ENCODE results near the gene KCND3. TPM values are rescaled to one million over a fixed set of nuclear protein-coding genes. Genes with fewer than 3 reads are reported as not detected.

The KCND3 gene
- total RNA-seq, 3 donors from 2014 or later, result not detected

DNA sequence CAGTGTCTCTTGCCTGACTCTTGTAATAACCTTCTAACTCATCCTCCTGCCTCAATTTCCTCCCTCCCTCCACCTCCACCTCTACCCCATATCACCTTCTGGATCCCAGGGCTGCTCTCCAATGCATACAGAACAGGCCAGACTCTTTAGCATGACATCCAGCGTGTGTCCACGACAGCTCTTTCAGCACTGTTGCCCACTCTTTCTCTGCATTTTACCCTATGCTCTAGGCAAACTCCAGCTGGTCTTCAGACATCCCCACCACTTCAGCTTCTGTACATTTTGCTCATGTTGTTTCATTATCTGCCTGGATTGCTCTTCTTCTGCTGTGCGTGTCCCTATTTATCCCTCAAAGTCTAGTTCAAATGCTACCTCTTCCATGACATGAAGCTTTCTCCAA is 255.0 kb downstream of the KCND3 start:
- Mint-ChIP-seq H3K4me1 (ENCODE audit: low read depth) (peaks cover 12% of the 10 kb centered on the region), H3K36me3 (ENCODE audit: insufficient read depth) (no peaks in the 10 kb centered on the region), H3K27me3 (ENCODE audit: low read depth) (peaks cover 11% of the 10 kb centered on the region), H3K4me3 (no peak overlapping the region), H3K9me3 (no peaks in the 10 kb centered on the region)
- ATAC-seq (no peak), DNase-seq (no peak)

- H3K27me3 Mint-ChIP-seq (ENCODE audit: low read depth), result peaks cover 11% of the 10 kb centered on the region
- no peaks in the 10 kb centered on the region for H3K36me3 Mint-ChIP-seq (ENCODE audit: insufficient read depth)
- no peak for DNase-seq
- no peaks in the 10 kb centered on the region for H3K9me3 Mint-ChIP-seq
- H3K4me1 Mint-ChIP-seq (ENCODE audit: low read depth), result peaks cover 12% of the 10 kb centered on the region
- no peak for ATAC-seq
- H3K4me3 Mint-ChIP-seq, result no peak overlapping the region
These were observed 255.5 kb downstream of the KCND3 start for GRCh38 chr1:111733992-111734341.

- Mint-ChIP-seq H3K36me3 (ENCODE audit: insufficient read depth) (no peaks in the 10 kb centered on the region), H3K4me1 (ENCODE audit: low read depth) (peaks cover 10% of the 10 kb centered on the region), H3K9me3 (no peaks in the 10 kb centered on the region), H3K27me3 (ENCODE audit: low read depth) (peaks cover 11% of the 10 kb centered on the region), H3K4me3 (no peak overlapping the region)
- DNase-seq, result no peak
- ATAC-seq, result no peak
These were observed 256.1 kb downstream of the KCND3 start for GRCh38 chr1:111733183-111733991.

DNA sequence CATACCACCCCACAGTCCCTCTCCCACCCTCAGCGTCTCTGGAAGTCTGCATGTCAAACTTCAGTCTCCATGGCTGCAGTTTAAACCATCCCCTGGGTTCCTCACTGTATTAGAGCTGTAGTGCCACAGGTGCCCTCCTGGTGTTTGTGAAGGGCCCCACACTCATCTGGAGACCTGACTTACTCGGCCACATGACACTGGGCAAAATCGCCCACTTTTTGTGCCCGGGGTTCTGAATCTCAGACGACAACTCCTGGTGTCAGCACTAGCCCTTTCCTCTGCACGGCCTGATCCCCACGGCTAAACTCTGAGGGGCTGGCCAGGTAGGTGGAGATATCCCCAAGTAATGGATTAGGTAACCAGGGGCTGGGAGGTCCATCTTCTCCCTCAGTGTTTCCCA is 256.8 kb downstream of the KCND3 start:
- no peak overlapping the region for H3K4me3 Mint-ChIP-seq
- no peak for DNase-seq
- no peaks in the 10 kb centered on the region for H3K36me3 Mint-ChIP-seq (ENCODE audit: insufficient read depth)
- peaks cover 7% of the 10 kb centered on the region for H3K27me3 Mint-ChIP-seq (ENCODE audit: low read depth)
- no peak for ATAC-seq
- peaks cover 4% of the 10 kb centered on the region for H3K4me1 Mint-ChIP-seq (ENCODE audit: low read depth)
- H3K9me3 Mint-ChIP-seq, result no peaks in the 10 kb centered on the region

DNA sequence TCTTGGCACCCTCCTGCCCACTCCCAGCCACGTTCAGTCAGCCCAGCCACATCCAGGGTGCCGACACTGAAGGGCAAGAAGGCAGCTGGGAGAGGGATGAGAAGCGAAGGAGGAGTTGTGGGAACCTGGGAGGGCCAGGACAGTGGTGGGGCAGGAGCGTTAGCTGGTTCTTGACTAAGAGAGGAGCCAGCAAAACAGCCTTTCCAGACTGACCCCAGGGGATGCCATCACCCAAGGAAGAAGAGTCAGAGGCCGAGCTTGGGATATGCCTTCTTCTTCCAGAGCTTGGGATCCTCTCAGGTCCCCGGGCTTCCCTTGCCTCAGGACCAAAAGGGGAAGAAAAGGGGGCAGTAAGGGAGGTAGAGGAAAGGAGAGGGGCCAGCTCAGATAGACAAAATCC is 257.5 kb downstream of the KCND3 start:
- Mint-ChIP-seq H3K36me3 (ENCODE audit: insufficient read depth) (no peaks in the 10 kb centered on the region), H3K27me3 (ENCODE audit: low read depth) (no peaks in the 10 kb centered on the region), H3K9me3 (no peaks in the 10 kb centered on the region), H3K4me1 (ENCODE audit: low read depth) (no peaks in the 10 kb centered on the region), H3K4me3 (no peak overlapping the region)
- ATAC-seq (no peak), DNase-seq (no peak)

DNA sequence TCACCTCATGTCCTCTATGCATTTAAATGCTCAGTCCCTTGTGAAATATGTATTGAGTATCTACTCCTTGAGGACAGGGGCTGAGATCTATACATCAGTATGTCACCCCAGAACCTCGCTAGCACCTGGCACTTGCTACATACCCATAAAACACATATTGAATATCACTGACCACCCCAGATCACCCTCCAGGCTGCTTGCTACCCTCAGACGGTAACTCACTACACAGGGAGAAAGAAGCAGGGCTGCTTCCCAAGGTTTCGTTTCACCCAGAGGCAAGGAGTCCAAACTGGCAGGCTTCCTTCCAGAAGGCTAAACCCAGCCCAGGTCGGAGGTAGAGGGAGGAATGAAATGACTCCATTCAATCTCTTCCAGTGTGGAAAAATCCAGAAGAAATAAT is 258.8 kb downstream of the KCND3 start:
- Mint-ChIP-seq H3K4me3 (no peak overlapping the region), H3K36me3 (ENCODE audit: insufficient read depth) (no peaks in the 10 kb centered on the region)

GRCh38 chr1:111729946-111730681 is 259.4 kb downstream of the KCND3 start:
- Mint-ChIP-seq H3K4me1 (ENCODE audit: low read depth) (no peaks in the 10 kb centered on the region), H3K36me3 (ENCODE audit: insufficient read depth) (no peaks in the 10 kb centered on the region), H3K9me3 (no peaks in the 10 kb centered on the region), H3K27me3 (ENCODE audit: low read depth) (no peaks in the 10 kb centered on the region), H3K4me3 (no peak overlapping the region)
- no peak for ATAC-seq
- no peak for DNase-seq

More for the DNA sequence above, 258.8 kb downstream of the KCND3 start:
- no peaks in the 10 kb centered on the region for H3K27me3 Mint-ChIP-seq (ENCODE audit: low read depth)
- ATAC-seq (no peak), DNase-seq (no peak)
- H3K4me1 Mint-ChIP-seq (ENCODE audit: low read depth), result no peaks in the 10 kb centered on the region
- no peaks in the 10 kb centered on the region for H3K9me3 Mint-ChIP-seq

GRCh38 chr1:111729271-111729921 is 260.1 kb downstream of the KCND3 start:
- Mint-ChIP-seq H3K4me3 (no peak overlapping the region), H3K4me1 (ENCODE audit: low read depth) (no peaks in the 10 kb centered on the region), H3K9me3 (no peaks in the 10 kb centered on the region), H3K27me3 (ENCODE audit: low read depth) (no peaks in the 10 kb centered on the region), H3K36me3 (ENCODE audit: insufficient read depth) (no peaks in the 10 kb centered on the region)
- no peak for ATAC-seq
- no peak for DNase-seq

DNA sequence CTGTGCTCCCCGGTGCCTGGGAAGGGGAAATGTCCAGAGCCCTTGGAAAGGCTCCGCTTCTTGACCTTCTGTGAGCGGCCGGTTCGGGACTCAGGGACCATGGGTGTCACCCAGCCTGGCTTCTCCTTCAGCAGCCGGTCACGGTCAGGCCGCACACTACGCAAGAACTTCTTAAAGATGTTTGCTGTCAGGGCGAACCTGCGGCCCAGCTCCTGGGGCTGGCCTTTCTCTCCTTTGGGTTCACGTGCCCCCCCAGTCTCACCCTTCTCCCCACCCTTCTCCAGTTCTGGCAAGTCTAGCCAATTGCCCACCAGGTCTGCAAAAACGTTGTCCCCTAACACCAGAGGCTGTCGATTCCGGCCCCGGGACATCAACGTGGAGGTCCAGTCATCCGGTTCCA is 262.4 kb downstream of the KCND3 start:
- no peaks in the 10 kb centered on the region for H3K36me3 Mint-ChIP-seq (ENCODE audit: insufficient read depth)
- DNase-seq (no peak), ATAC-seq (no peak)
- no peak overlapping the region for H3K4me3 Mint-ChIP-seq
- H3K27me3 Mint-ChIP-seq (ENCODE audit: low read depth), result no peaks in the 10 kb centered on the region
- H3K9me3 Mint-ChIP-seq, result no peaks in the 10 kb centered on the region
- H3K4me1 Mint-ChIP-seq (ENCODE audit: low read depth), result peaks cover 16% of the 10 kb centered on the region

GRCh38 chr1:111725192-111725591 is 264.3 kb downstream of the KCND3 start:
- peaks cover 22% of the 10 kb centered on the region for H3K4me1 Mint-ChIP-seq (ENCODE audit: low read depth)
- H3K4me3 Mint-ChIP-seq, result no peak overlapping the region
- DNase-seq, result no peak
- H3K27me3 Mint-ChIP-seq (ENCODE audit: low read depth), result no peaks in the 10 kb centered on the region
- H3K36me3 Mint-ChIP-seq (ENCODE audit: insufficient read depth), result no peaks in the 10 kb centered on the region
- H3K9me3 Mint-ChIP-seq, result no peaks in the 10 kb centered on the region
- no peak for ATAC-seq

DNA sequence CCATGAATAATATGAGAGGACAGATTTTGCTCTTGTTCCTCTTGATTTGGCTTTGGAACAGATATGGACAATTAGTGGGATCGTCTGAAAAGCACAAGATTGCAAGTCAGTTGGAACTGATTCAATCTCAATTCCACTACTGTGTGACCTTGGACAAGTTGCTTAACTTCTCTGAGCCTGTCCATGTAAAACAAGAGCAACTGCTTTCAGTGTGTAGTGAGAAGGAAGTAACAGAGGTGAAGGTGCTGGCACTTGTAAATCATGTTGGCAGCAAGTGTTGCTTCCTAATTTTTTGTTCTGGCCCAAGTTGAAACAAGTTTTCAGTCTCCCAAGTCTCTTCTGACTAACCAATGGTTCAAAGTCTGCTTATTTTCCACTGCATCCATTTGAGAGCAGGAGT is 265.6 kb downstream of the KCND3 start:
- Mint-ChIP-seq H3K4me1 (ENCODE audit: low read depth) (peaks cover 24% of the 10 kb centered on the region), H3K4me3 (no peak overlapping the region)

DNA sequence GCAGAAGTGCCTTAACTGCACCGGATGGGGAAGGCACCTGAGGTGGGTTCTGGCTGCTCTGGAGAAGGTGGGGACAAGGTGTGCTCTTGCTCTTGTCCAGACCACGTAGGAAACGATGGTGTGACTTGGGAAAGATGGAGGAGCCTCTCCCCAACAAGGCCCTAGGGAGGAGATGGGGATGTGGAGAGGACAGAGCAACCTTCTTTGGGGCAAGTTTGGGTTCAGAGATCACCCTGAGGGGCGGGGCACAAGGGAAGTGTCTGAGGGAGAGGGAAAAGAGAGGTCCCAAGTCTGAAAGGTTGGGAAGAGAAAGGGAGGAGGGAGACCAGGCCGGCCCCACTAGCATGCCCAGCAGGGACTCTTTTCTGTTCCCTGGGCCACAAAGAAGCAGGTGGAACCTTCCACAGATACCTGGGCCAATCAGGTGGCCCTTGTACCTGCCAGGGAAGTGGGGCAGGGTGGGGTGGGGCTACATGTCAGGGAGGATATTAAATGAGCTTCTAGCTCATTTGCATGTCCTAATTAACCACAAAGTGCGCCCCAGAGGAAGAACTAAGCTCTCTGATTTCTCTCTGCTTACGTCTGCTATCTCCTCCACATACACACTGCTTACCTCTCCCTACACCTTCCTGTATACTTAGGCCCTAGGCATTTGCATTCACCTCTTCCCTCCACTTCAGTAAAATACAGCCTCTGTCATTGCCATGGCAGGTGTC is 266.2 kb downstream of the KCND3 start:
- H3K4me3 Mint-ChIP-seq, result no peak overlapping the region
- H3K4me1 Mint-ChIP-seq (ENCODE audit: low read depth), result peaks cover 24% of the 10 kb centered on the region
- H3K9me3 Mint-ChIP-seq, result no peaks in the 10 kb centered on the region
- H3K36me3 Mint-ChIP-seq (ENCODE audit: insufficient read depth), result no peaks in the 10 kb centered on the region
- no peak for DNase-seq
- H3K27me3 Mint-ChIP-seq (ENCODE audit: low read depth), result no peaks in the 10 kb centered on the region
- no peak for ATAC-seq

More for the DNA sequence above, 265.6 kb downstream of the KCND3 start:
- Mint-ChIP-seq H3K36me3 (ENCODE audit: insufficient read depth) (no peaks in the 10 kb centered on the region), H3K27me3 (ENCODE audit: low read depth) (no peaks in the 10 kb centered on the region), H3K9me3 (no peaks in the 10 kb centered on the region)
- ATAC-seq (no peak), DNase-seq (no peak)

DNA sequence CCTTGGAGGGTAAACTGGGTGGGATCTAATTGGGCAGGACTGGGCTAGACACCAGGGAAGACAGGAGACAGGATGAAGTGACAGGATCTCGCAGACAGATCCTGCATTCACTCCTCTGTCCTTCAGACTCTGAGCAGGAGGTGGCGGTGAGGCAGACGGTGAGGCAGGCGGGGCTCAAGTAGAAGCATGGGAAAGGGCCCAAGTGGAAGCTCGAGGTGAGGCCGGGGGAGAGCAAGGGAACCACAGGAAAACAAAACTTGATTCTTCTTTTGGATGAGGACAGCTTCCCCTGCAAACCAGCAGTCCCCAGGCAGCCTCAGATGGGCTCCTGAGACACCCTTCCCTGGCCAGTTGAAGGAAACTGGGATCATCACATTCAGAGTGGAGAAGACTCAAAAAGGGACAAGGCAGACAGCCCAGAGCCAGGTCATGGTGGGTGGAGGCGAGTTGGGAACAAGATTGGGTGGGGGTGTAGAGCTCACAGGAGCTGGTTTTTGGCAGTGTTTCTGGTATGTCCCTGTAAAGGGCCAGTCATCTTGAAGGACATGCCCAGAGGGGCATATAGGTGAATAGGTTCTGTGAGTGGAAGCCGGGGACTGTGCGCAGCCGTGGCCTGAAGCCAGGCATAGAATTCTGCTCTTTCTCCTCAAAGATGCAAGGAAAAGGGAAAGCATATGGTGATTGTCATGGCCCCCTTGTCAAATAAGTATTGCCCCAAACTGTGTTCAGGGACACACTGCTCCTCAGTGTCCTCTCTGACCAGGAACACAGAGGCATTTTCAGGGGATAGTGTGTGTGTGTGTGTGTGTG is 268.3 kb downstream of the KCND3 start:
- ATAC-seq, result no peak
- H3K27me3 Mint-ChIP-seq (ENCODE audit: low read depth), result no peaks in the 10 kb centered on the region
- DNase-seq, result no peak
- H3K4me3 Mint-ChIP-seq, result no peak overlapping the region
- no peaks in the 10 kb centered on the region for H3K9me3 Mint-ChIP-seq
- peaks cover 30% of the 10 kb centered on the region for H3K4me1 Mint-ChIP-seq (ENCODE audit: low read depth)
- H3K36me3 Mint-ChIP-seq (ENCODE audit: insufficient read depth), result peaks cover 12% of the 10 kb centered on the region

All from activated T-cell treated with anti-CD3 and anti-CD28 coated beads, Interleukin-2, amount 50 U/mL, for 4 hours (primary cell).